HG03558 (cell line): ENCODE data around the gene SPAG16.
A peak's percentile ranks its signal among the peaks of the same experiment; 100 is the strongest.
"Not testable (repeated sequence)": the region's sequence is repeated elsewhere in the genome, so short reads cannot be mapped to it uniquely, and the experiment has no call there.

ENCODE experiments used
- ATAC-seq: cut with Tn5 transposase; IDR thresholded peaks from one replicate; pipeline ENCODE4 v1.9.1; 2021; ENCODE audit warnings: moderate number of reproducible peaks; ENCODE audit not compliant: unreplicated experiment; ENCODE audit errors: extremely low read depth

Gene SPAG16

GRCh38 chr2:213266421-213266820 is 17.8 kb upstream of the SPAG16 start:
- ATAC-seq = no peak

- no peak for ATAC-seq
Observed at GRCh38 chr2:213271947-213272346, 12.3 kb upstream of the SPAG16 start.

GRCh38 chr2:213274143-213274542 is 10.1 kb upstream of the SPAG16 start:
- no peak for ATAC-seq

- ATAC-seq = no peak
Observed at GRCh38 chr2:213275265-213275664, 9.0 kb upstream of the SPAG16 start.

GRCh38 chr2:213277134-213277533 is 7.1 kb upstream of the SPAG16 start:
- not testable (repeated sequence) for ATAC-seq

GRCh38 chr2:213279116-213279620 is 5.1 kb upstream of the SPAG16 start:
- ATAC-seq = no peak

- no peak for ATAC-seq
Observed at GRCh38 chr2:213279971-213280370, 4.3 kb upstream of the SPAG16 start.

- no peak for ATAC-seq
Observed at GRCh38 chr2:213281156-213281555, 3.1 kb upstream of the SPAG16 start.

GRCh38 chr2:213285404-213285803 is 1.1 kb downstream of the SPAG16 start:
- no peak for ATAC-seq

- ATAC-seq = no peak
Observed at GRCh38 chr2:213286161-213286560, 1.9 kb downstream of the SPAG16 start.

- no peak for ATAC-seq
Observed at GRCh38 chr2:213288913-213289700, 4.8 kb downstream of the SPAG16 start.

- no peak for ATAC-seq
Observed at GRCh38 chr2:213290501-213290900, 6.2 kb downstream of the SPAG16 start.

GRCh38 chr2:213296270-213296669 is 12.0 kb downstream of the SPAG16 start:
- no peak for ATAC-seq

GRCh38 chr2:213306316-213306942 is 22.2 kb downstream of the SPAG16 start:
- ATAC-seq = no peak

GRCh38 chr2:213315168-213315876 is 31.1 kb downstream of the SPAG16 start:
- ATAC-seq = peak; percentile 43

GRCh38 chr2:213316001-213316735 is 31.9 kb downstream of the SPAG16 start:
- no peak for ATAC-seq

GRCh38 chr2:213317929-213318328 is 33.7 kb downstream of the SPAG16 start:
- no peak for ATAC-seq

GRCh38 chr2:213320604-213321003 is 36.3 kb downstream of the SPAG16 start:
- no peak for ATAC-seq

GRCh38 chr2:213336253-213336770 is 52.0 kb downstream of the SPAG16 start:
- no peak for ATAC-seq

GRCh38 chr2:213353419-213353818 is 69.2 kb downstream of the SPAG16 start:
- ATAC-seq = no peak
